Measurements from ENCODE around the gene DYRK2. TPM values are rescaled to one million over a fixed set of nuclear protein-coding genes. Genes with fewer than 3 reads are reported as not detected.

Gene DYRK2
- total and polyA plus RNA-seq, 2 donors (not counting 3 experiments of a cell fraction or from before 2014, with no cell fraction given), result 4.5 to 11.0 TPM

DNA sequence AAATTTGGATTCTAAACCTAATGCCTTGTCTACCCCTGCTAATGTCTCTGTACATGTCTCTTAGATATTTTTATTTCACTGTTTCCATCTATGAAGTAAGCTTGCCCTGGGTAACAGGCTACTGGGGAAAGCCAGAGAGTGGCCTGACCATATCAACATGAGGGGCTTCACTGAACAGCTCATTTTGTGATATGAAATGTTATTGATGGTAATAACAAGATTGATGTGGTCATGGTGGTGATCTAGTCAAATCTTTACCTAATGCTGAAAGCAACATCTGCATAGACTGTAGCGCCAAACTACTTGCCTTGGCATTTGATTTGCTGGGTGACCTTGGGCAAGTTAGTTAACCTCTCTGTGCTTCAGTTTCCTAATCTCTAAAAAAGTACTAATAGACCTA lies 9.9 kb upstream of the DYRK2 start:
- ChIA-PET CTCF (interaction anchor here (0.9 to 1.3 kb wide), 2 partner anchors 10 to 42 kb away, joined by 3 read pairs; partner anchors contain the start of gene DYRK2), POLR2A (no interaction called here)
- Histone ChIP-seq H3K36me3 (ENCODE audit: control insufficient read depth in 2 of 2, extremely low read depth in 1 of 2, insufficient read depth in 2 of 2, low read length in 2 of 2) (no peaks in the 10 kb centered on the region), H3K4me2 (ENCODE audit: insufficient read depth, low read length) (no peak overlapping the region), H3K27me3 (ENCODE audit: control insufficient read depth in 2 of 2, insufficient read depth in 2 of 2, low read length in 2 of 2) (peaks cover 1 to 5% of the 10 kb centered on the region in 2 experiments), H3K79me2 (ENCODE audit: control insufficient read depth, insufficient read depth, low read length) (no peaks in the 10 kb centered on the region), H4K20me1 (replicated peaks; ENCODE audit: control insufficient read depth, extremely low read depth, insufficient read depth, low read length) (no peaks in the 10 kb centered on the region), H3K9ac (replicated peaks; ENCODE audit: extremely low read depth, insufficient read depth, low read length) (no peak overlapping the region), H2AFZ (ENCODE audit: low read depth, low read length) (no peak overlapping the region), H3K9me3 (replicated peaks; ENCODE audit: control insufficient read depth, insufficient read depth, low read length) (no peaks in the 10 kb centered on the region), H3K4me1 (ENCODE audit: control insufficient read depth, extremely low read depth, insufficient read depth, low read length) (no peaks in the 10 kb centered on the region), H3K9me1 (replicated peaks; ENCODE audit: control insufficient read depth, extremely low read depth, insufficient read depth, low read length) (no peaks in the 10 kb centered on the region), H3K27ac (ENCODE audit: insufficient read depth, low read depth, low read length) (no peak overlapping the region), H3K4me3 (replicated peaks in 1 of 3; ENCODE audit: insufficient read depth in 1 of 3, low read depth in 1 of 3, low read length in 3 of 3) (no peak overlapping the region)
- dilution Hi-C loops (cut with MboI; ENCODE audit: extremely low pct_ligation_motif_present, low sequenced_read_pairs), result no loop called here
- FAIRE-seq (no peak), DNase-seq (ENCODE audit: low read depth, low spot score) (no peak)
- intact Hi-C loops (cut with micrococcal nuclease), result no loop called here
- no TSS peak for BruUV-seq (replicated peaks)
- TF ChIP-seq JUN (IDR thresholded peaks at IDR 0.05; ENCODE audit: borderline replicate concordance, insufficient read depth, insufficient read length, low read depth), result no peak
- TF ChIP-seq, protein P1, sequence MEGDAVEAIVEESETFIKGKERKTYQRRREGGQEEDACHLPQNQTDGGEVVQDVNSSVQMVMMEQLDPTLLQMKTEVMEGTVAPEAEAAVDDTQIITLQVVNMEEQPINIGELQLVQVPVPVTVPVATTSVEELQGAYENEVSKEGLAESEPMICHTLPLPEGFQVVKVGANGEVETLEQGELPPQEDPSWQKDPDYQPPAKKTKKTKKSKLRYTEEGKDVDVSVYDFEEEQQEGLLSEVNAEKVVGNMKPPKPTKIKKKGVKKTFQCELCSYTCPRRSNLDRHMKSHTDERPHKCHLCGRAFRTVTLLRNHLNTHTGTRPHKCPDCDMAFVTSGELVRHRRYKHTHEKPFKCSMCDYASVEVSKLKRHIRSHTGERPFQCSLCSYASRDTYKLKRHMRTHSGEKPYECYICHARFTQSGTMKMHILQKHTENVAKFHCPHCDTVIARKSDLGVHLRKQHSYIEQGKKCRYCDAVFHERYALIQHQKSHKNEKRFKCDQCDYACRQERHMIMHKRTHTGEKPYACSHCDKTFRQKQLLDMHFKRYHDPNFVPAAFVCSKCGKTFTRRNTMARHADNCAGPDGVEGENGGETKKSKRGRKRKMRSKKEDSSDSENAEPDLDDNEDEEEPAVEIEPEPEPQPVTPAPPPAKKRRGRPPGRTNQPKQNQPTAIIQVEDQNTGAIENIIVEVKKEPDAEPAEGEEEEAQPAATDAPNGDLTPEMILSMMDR (IDR thresholded peaks at IDR 0.05; ENCODE audit: extremely low read depth in 1 of 2, insufficient read depth in 1 of 2, low read depth in 1 of 2, low read length in 2 of 2), result no peak
- TF ChIP-seq POLR2AphosphoS5 (IDR thresholded peaks at IDR 0.05; ENCODE audit: insufficient read depth, low read depth, low read length), result no peak
- TF ChIP-seq GATA2 (IDR thresholded peaks at IDR 0.05; ENCODE audit: insufficient read depth, insufficient read length, low read depth, low read length), result no peak
- no peak for TF ChIP-seq POLR2A (IDR thresholded peaks at IDR 0.05; ENCODE audit: low read depth, low read length)
- TF ChIP-seq EZH2 (IDR thresholded peaks at IDR 0.05; ENCODE audit: borderline replicate concordance, low read depth, low read length, severe bottlenecking), result no peak
- TF ChIP-seq MYC (IDR thresholded peaks at IDR 0.05; ENCODE audit: low read depth, low read length), result no peak
- TF ChIP-seq FOS (IDR thresholded peaks at IDR 0.05; ENCODE audit: borderline replicate concordance, insufficient read depth, low read length), result no peak
- TF ChIP-seq, protein P2, sequence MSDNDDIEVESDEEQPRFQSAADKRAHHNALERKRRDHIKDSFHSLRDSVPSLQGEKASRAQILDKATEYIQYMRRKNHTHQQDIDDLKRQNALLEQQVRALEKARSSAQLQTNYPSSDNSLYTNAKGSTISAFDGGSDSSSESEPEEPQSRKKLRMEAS (IDR thresholded peaks at IDR 0.05; ENCODE audit: insufficient read depth, insufficient read length), result no peak
